HEK293 (cell line): ENCODE results near the gene PCSK1.
A peak's percentile ranks its signal among the peaks of the same experiment; 100 is the strongest.
"Not testable (repeated sequence)": the region's sequence is repeated elsewhere in the genome, so short reads cannot be mapped to it uniquely, and the experiment has no call there.

ENCODE experiments used
- CTCF ChIA-PET: fragments of 350-600 bp; formaldehyde crosslinking; extraction: SDS; loops from one replicate; lab custom pipeline; 2021; ENCODE audit warnings: antibody characterized with exemption; lab: Yijun Ruan, JAX
- POLR2A ChIA-PET: fragments of 300-600 bp; formaldehyde crosslinking; extraction: SDS; loops from one replicate; lab custom pipeline; 2020; ENCODE audit warnings: antibody characterized with exemption, inconsistent platforms; lab: Yijun Ruan, JAX
- H3K27ac ChIP-seq: fragments of 200-500 bp; sonication (Bioruptor generic); 2 replicates; pipeline ENCODE4 v1.5.1; 2014; ENCODE audit warnings: low read depth, low read length, control low read depth, inconsistent platforms; ENCODE audit errors: extremely low read depth
- H3K36me3 ChIP-seq, 2 experiments: fragments of 200-500 bp in 1 of 2; sonication (Bioruptor generic) in 1 of 2; 1 replicate in 1 of 2; 2 replicates in 1 of 2; pipeline ENCODE4 v1.5.1; 2014 to 2017; ENCODE audit warnings: inconsistent platforms in 2 of 2, low read length in 2 of 2; ENCODE audit not compliant: control insufficient read depth in 2 of 2, insufficient read depth in 1 of 2
- H3K4me1 ChIP-seq: fragments of 200-500 bp; sonication (Bioruptor generic); 2 replicates; pipeline ENCODE4 v1.5.1; 2014; ENCODE audit warnings: mild to moderate bottlenecking, low read length, inconsistent platforms; ENCODE audit not compliant: control insufficient read depth, insufficient read depth
- H3K4me3 ChIP-seq: 2 replicates; pipeline ENCODE4 v1.5.1; 2011; ENCODE audit warnings: low read depth, mild to moderate bottlenecking, control low read depth, low read length, moderate library complexity
- H3K9me3 ChIP-seq: fragments of 200-500 bp; sonication (Bioruptor generic); 2 replicates; pipeline ENCODE4 v1.5.1; 2014; ENCODE audit warnings: low read depth, low read length, inconsistent platforms; ENCODE audit not compliant: control insufficient read depth, insufficient read depth
- KLF1 ChIP-seq: fragments of 450-650 bp; formaldehyde crosslinking; IDR thresholded peaks from 2 replicates; pipeline ENCODE4 v1.5.1; 2016; ENCODE audit warnings: missing biosample characterization, missing genetic modification characterization
- KLF8 ChIP-seq: fragments of 450-650 bp; formaldehyde crosslinking; IDR thresholded peaks from 2 replicates; pipeline ENCODE4 v1.5.1; 2016; ENCODE audit warnings: missing biosample characterization, missing genetic modification characterization
- KLF9 ChIP-seq: fragments of 450-650 bp; formaldehyde crosslinking; IDR thresholded peaks from 2 replicates; pipeline ENCODE4 v1.5.1; 2016; ENCODE audit warnings: missing biosample characterization, missing genetic modification characterization, low read depth
- REPIN1 ChIP-seq: fragments of 450-650 bp; formaldehyde crosslinking; IDR thresholded peaks from 2 replicates; pipeline ENCODE4 v1.5.1; 2017; ENCODE audit warnings: missing biosample characterization, missing genetic modification characterization, low read depth
- SCRT2 ChIP-seq: fragments of 450-650 bp; formaldehyde crosslinking; IDR thresholded peaks from 2 replicates; pipeline ENCODE4 v1.5.1; 2016; ENCODE audit warnings: missing biosample characterization, missing genetic modification characterization
- ZBTB7A ChIP-seq: fragments of 450-650 bp; formaldehyde crosslinking; IDR thresholded peaks from 2 replicates; pipeline ENCODE4 v1.5.1; 2016; ENCODE audit warnings: low read depth, missing biosample characterization, missing genetic modification characterization
- ZNF10 ChIP-seq: fragments of 450-650 bp; formaldehyde crosslinking; IDR thresholded peaks from 2 replicates; pipeline ENCODE4 v1.5.1; 2017; ENCODE audit warnings: missing biosample characterization, missing genetic modification characterization
- ZNF114 ChIP-seq: fragments of 450-650 bp; formaldehyde crosslinking; IDR thresholded peaks from 2 replicates; pipeline ENCODE4 v1.5.0; 2017; ENCODE audit warnings: missing biosample characterization, missing genetic modification characterization
- ZNF121 ChIP-seq: fragments of 450-650 bp; formaldehyde crosslinking; IDR thresholded peaks from 2 replicates; pipeline ENCODE4 v1.5.1; 2016; ENCODE audit warnings: missing biosample characterization, missing genetic modification characterization
- ZNF146 ChIP-seq: fragments of 450-650 bp; formaldehyde crosslinking; IDR thresholded peaks from 2 replicates; pipeline ENCODE4 v1.5.1; 2016; ENCODE audit warnings: missing biosample characterization, missing genetic modification characterization
- ZNF266 ChIP-seq: fragments of 450-650 bp; formaldehyde crosslinking; IDR thresholded peaks from 2 replicates; pipeline ENCODE4 v1.5.1; 2016; ENCODE audit warnings: missing biosample characterization, missing genetic modification characterization, low read depth
- ZNF274 ChIP-seq, 2 experiments: fragments of 200-500 bp in 1 of 2; fragments of 450-650 bp in 1 of 2; sonication (Bioruptor generic) in 1 of 2; formaldehyde crosslinking in 1 of 2; IDR thresholded peaks; 2 replicates each; pipeline versions ENCODE4 v1.5.1 to v1.6.1; 2014 to 2016; ENCODE audit warnings: borderline replicate concordance in 1 of 2, inconsistent platforms in 1 of 2, low read length in 1 of 2, missing biosample characterization in 1 of 2, missing genetic modification characterization in 1 of 2
- ZNF416 ChIP-seq: fragments of 450-650 bp; formaldehyde crosslinking; IDR thresholded peaks from 2 replicates; pipeline ENCODE4 v1.5.1; 2016; ENCODE audit warnings: missing biosample characterization, missing genetic modification characterization
- ZNF514 ChIP-seq: fragments of 450-650 bp; formaldehyde crosslinking; IDR thresholded peaks from 2 replicates; pipeline ENCODE4 v1.5.1; 2016; ENCODE audit warnings: missing biosample characterization, missing genetic modification characterization
- ZNF544 ChIP-seq: fragments of 450-650 bp; formaldehyde crosslinking; IDR thresholded peaks from 2 replicates; pipeline ENCODE4 v1.5.0; 2017; ENCODE audit warnings: missing biosample characterization, missing genetic modification characterization
- ZNF561 ChIP-seq: fragments of 450-650 bp; IDR thresholded peaks from 2 replicates; pipeline ENCODE4 v1.5.1; 2018; ENCODE audit warnings: missing biosample characterization, missing genetic modification characterization, borderline replicate concordance
- ZNF670 ChIP-seq: fragments of 450-650 bp; formaldehyde crosslinking; IDR thresholded peaks from 2 replicates; pipeline ENCODE4 v1.5.1; 2016; ENCODE audit warnings: missing biosample characterization, missing genetic modification characterization, low read depth
- ZNF785 ChIP-seq: fragments of 450-650 bp; formaldehyde crosslinking; IDR thresholded peaks from 2 replicates; pipeline ENCODE4 v1.5.1; 2016; ENCODE audit warnings: missing biosample characterization, missing genetic modification characterization
- TF ChIP-seq, protein P1 (sequence below): fragments of 450-650 bp; formaldehyde crosslinking; IDR thresholded peaks from 2 replicates; pipeline ENCODE4; 2016; ENCODE audit warnings: missing biosample characterization, missing genetic modification characterization
- TF ChIP-seq, protein P2 (sequence below): fragments of 450-650 bp; formaldehyde crosslinking; IDR thresholded peaks from 2 replicates; pipeline ENCODE4 v1.5.1; 2017; ENCODE audit warnings: missing biosample characterization, mild to moderate bottlenecking, missing genetic modification characterization, moderate library complexity

The PCSK1 gene

DNA sequence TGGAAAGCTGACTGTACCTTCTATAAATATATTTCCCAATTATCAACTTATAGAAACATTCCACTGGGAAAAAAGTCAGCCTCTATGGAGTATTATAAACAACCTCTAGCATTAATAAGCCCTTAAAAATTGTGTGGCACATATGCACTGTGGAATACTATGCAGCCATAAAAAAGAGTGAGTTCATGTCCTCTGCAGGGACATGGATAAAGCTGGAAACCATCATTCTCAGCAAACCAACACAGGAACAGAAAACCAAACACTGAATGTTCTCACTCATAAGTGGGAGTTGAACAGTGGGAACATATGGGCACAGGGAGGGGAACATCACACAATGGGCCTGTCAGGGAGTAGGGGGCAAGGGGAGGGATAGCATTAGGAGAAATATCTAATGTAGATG, 37.8 kb downstream of the PCSK1 start:
- H3K4me3 ChIP-seq, CTCF ChIA-PET, H3K4me1 ChIP-seq, H3K36me3 ChIP-seq, H3K27ac ChIP-seq, POLR2A ChIA-PET, H3K9me3 ChIP-seq: not testable (repeated sequence)
- peak; percentile 69 for TF ChIP-seq ZNF146

DNA sequence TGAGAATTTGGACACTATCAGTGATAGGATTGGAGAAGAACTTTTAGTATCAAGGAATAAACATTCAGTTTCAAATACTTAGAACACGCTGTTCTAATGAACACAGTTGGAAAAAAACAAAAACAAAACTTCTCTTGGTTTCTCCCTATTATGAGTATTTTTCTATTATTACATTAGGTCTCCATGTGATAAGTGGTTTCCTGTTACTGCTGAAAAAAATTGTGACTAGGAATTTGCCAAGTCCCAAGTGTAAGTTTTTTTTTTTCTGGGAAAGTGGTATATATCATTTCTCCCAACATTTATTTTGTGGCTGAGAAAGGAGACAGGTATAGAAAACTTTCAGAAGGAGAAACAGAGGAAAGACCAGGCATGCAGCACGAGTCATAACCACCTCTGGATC, 41.1 kb downstream of the PCSK1 start:
- H3K27ac ChIP-seq = no peak overlapping the region
- H3K9me3 ChIP-seq = no peaks in the 10 kb centered on the region
- no peaks in the 10 kb centered on the region for H3K4me1 ChIP-seq
- POLR2A ChIA-PET = no interaction called here
- no peaks in the 10 kb centered on the region for H3K36me3 ChIP-seq
- TF ChIP-seq SCRT2 (tag by site-specific recombination) = no peak
- TF ChIP-seq, all 188 proteins: peak for 0
- CTCF ChIA-PET = no interaction called here
- H3K4me3 ChIP-seq = no peak overlapping the region

DNA sequence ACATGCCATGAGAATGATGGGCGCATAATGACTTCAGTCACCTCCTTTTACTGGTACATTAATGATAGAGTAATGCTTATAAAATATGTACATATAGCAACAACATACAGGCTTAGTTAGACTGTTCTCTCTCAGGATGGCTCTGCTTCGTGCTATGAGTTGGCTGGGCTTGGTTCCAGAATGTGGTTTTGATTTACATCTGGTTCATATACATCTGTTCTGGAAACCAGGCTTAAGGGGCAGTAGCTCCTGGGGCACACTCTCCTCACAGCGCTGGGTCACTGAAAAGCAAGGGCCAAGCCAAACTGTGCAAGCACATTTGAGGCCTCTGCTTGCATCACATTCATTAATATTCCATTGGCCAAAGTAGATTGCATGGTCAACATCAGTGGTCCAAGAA, 44.9 kb downstream of the PCSK1 start:
- H3K9me3 ChIP-seq = no peaks in the 10 kb centered on the region
- no peaks in the 10 kb centered on the region for H3K4me1 ChIP-seq
- no peaks in the 10 kb centered on the region for H3K36me3 ChIP-seq
- H3K27ac ChIP-seq = no peak overlapping the region
- no peak overlapping the region for H3K4me3 ChIP-seq
- CTCF ChIA-PET = interaction anchor here (0.7 kb wide), 1 partner anchor 9 kb away, joined by 3 read pairs; no protein-coding TSS in a partner anchor
- POLR2A ChIA-PET = no interaction called here
- TF ChIP-seq ZNF274 (IDR thresholded peaks at IDR 0.05; ENCODE audit: low read length) = no peak
- no peak for TF ChIP-seq ZNF274 (tag by site-specific recombination; IDR thresholded peaks at IDR 0.05; ENCODE audit: borderline replicate concordance)
- TF ChIP-seq ZNF785 (tag by site-specific recombination) = no peak
- no peak for TF ChIP-seq ZNF670 (tag by site-specific recombination)
- TF ChIP-seq, protein P1, sequence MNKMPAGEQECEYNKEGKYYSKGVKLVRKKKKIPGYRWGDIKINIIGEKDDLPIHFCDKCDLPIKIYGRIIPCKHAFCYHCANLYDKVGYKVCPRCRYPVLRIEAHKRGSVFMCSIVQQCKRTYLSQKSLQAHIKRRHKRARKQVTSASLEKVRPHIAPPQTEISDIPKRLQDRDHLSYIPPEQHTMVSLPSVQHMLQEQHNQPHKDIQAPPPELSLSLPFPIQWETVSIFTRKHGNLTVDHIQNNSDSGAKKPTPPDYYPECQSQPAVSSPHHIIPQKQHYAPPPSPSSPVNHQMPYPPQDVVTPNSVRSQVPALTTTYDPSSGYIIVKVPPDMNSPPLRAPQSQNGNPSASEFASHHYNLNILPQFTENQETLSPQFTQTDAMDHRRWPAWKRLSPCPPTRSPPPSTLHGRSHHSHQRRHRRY (tag by site-specific recombination) = no peak
- no peak for TF ChIP-seq KLF8
- no peak for TF ChIP-seq ZNF114 (tag by site-specific recombination)
- TF ChIP-seq KLF1 (tag by site-specific recombination) = no peak
- TF ChIP-seq ZNF561 (tag by site-specific recombination) = no peak
- TF ChIP-seq ZNF416 (tag by site-specific recombination) = no peak
- no peak for TF ChIP-seq ZNF121 (tag by site-specific recombination)
- TF ChIP-seq KLF9 (tag by site-specific recombination) = no peak
- no peak for TF ChIP-seq REPIN1 (tag by site-specific recombination)
- no peak for TF ChIP-seq ZNF544 (tag by site-specific recombination)
- TF ChIP-seq ZBTB7A (tag by site-specific recombination) = no peak
- TF ChIP-seq ZNF514 (tag by site-specific recombination) = no peak
- TF ChIP-seq, protein P2, sequence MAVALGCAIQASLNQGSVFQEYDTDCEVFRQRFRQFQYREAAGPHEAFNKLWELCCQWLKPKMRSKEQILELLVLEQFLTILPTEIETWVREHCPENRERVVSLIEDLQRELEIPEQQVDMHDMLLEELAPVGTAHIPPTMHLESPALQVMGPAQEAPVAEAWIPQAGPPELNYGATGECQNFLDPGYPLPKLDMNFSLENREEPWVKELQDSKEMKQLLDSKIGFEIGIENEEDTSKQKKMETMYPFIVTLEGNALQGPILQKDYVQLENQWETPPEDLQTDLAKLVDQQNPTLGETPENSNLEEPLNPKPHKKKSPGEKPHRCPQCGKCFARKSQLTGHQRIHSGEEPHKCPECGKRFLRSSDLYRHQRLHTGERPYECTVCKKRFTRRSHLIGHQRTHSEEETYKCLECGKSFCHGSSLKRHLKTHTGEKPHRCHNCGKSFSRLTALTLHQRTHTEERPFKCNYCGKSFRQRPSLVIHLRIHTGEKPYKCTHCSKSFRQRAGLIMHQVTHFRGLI = no peak
- TF ChIP-seq ZNF266 (tag by site-specific recombination) = no peak
- no peak for TF ChIP-seq ZNF10
